AG04450 (cell line): Measurements from ENCODE around the gene IL1A. TPM values are rescaled to one million over a fixed set of nuclear protein-coding genes. Genes with fewer than 3 reads are reported as not detected.

Experiments used
- CTCF ChIA-PET: fragments of 300-600, 350-600 bp; formaldehyde crosslinking; extraction: SDS; loops from one replicate; lab custom pipeline; 2022; ENCODE audit warnings: antibody characterized with exemption, inconsistent platforms; lab: Charles Lee
- POLR2A ChIA-PET: fragments of 350-600 bp; formaldehyde crosslinking; extraction: SDS; loops from one replicate; lab custom pipeline; 2021; ENCODE audit warnings: antibody characterized with exemption, inconsistent platforms; lab: Yijun Ruan, JAX
- DNase-seq: peaks from one replicate; pipeline ENCODE4 v3.0.0-alpha.2; 2011; ENCODE audit warnings: low read depth, low spot score
- H3K27ac ChIP-seq: one replicate; pipeline ENCODE4 v1.5.1; 2012; ENCODE audit warnings: low read depth, low read length, control low read depth
- H3K27me3 ChIP-seq: one replicate; pipeline ENCODE4 v1.6.0; 2012; ENCODE audit warnings: low read length; ENCODE audit not compliant: control insufficient read depth, insufficient read depth
- H3K4me3 ChIP-seq: 2 replicates; pipeline ENCODE4 v1.5.1; 2011; ENCODE audit warnings: mild to moderate bottlenecking, low read depth, low read length, control low read depth
- H3K9me3 ChIP-seq: 2 replicates; pipeline ENCODE4 v1.5.1; 2012; ENCODE audit warnings: low read length; ENCODE audit not compliant: control insufficient read depth, insufficient read depth
- CTCF ChIP-seq: IDR thresholded peaks from 2 replicates; pipeline ENCODE4 v1.5.1; 2011; ENCODE audit warnings: low read depth, low read length, control low read depth, inconsistent platforms
- polyA plus RNA-seq: library from polyadenylated mRNA; depleted of rRNA; stranded (reverse); fragments of >200 nt; gene quantifications from 2 replicates; pipeline ENCODE4 v1.2.3, GENCODE V29; 2011

The IL1A gene
- polyA plus RNA-seq, 1 experiment = 0.51 TPM

GRCh38 chr2:112807233-112807807 is 23.0 kb upstream of the IL1A start:
- no peak overlapping the region for H3K27ac ChIP-seq
- no peaks in the 10 kb centered on the region for H3K27me3 ChIP-seq
- DNase-seq = no peak
- no peak overlapping the region for H3K4me3 ChIP-seq
- TF ChIP-seq CTCF = no peak; the same call in 1 of the 2 replicates
- POLR2A ChIA-PET = no interaction called here
- no peaks in the 10 kb centered on the region; the same call in 1 of the 2 replicates for H3K9me3 ChIP-seq
- CTCF ChIA-PET = no interaction called here

GRCh38 chr2:112805542-112805941 is 21.2 kb upstream of the IL1A start:
- no peak for DNase-seq
- POLR2A ChIA-PET = no interaction called here
- Histone ChIP-seq H3K27me3 (no peaks in the 10 kb centered on the region), H3K27ac (no peak overlapping the region), H3K4me3 (no peak overlapping the region), H3K9me3 (no peaks in the 10 kb centered on the region; the same call in 1 of the 2 replicates)
- CTCF ChIA-PET = interaction anchor here (1.6 kb wide), 1 partner anchor 56 kb away, joined by 5 read pairs; no protein-coding TSS in a partner anchor
- no peak for TF ChIP-seq CTCF

GRCh38 chr2:112803691-112804521 is 19.6 kb upstream of the IL1A start:
- POLR2A ChIA-PET = no interaction called here

GRCh38 chr2:112800881-112801583 is 16.7 kb upstream of the IL1A start:
- POLR2A ChIA-PET = no interaction called here
- TF ChIP-seq CTCF = no peak
- Histone ChIP-seq H3K27ac (no peak overlapping the region), H3K27me3 (no peaks in the 10 kb centered on the region), H3K4me3 (no peak overlapping the region), H3K9me3 (peaks cover 4% of the 10 kb centered on the region; the same call in 1 of the 2 replicates)
- DNase-seq = no peak
- CTCF ChIA-PET = interaction anchor here (0.6 to 1.3 kb wide), 3 partner anchors 12 to 176 kb away, joined by 3 read pairs; no protein-coding TSS in a partner anchor

More at GRCh38 chr2:112803691-112804521, 19.6 kb upstream of the IL1A start:
- TF ChIP-seq CTCF = no peak
- Histone ChIP-seq H3K27me3 (no peaks in the 10 kb centered on the region), H3K4me3 (no peak overlapping the region), H3K27ac (no peak overlapping the region), H3K9me3 (no peaks in the 10 kb centered on the region; the same call in 1 of the 2 replicates)
- peak; percentile 67 for DNase-seq
- CTCF ChIA-PET = interaction anchor here (1.1 kb wide), 1 partner anchor 11 kb away, joined by 4 read pairs; no protein-coding TSS in a partner anchor
